Measurements from ENCODE around the gene TCFL5. TPM values are rescaled to one million over a fixed set of nuclear protein-coding genes. Genes with fewer than 3 reads are reported as not detected.

Gene TCFL5
- total RNA-seq, 1 donor from 2014 or later = 7.9 TPM

DNA sequence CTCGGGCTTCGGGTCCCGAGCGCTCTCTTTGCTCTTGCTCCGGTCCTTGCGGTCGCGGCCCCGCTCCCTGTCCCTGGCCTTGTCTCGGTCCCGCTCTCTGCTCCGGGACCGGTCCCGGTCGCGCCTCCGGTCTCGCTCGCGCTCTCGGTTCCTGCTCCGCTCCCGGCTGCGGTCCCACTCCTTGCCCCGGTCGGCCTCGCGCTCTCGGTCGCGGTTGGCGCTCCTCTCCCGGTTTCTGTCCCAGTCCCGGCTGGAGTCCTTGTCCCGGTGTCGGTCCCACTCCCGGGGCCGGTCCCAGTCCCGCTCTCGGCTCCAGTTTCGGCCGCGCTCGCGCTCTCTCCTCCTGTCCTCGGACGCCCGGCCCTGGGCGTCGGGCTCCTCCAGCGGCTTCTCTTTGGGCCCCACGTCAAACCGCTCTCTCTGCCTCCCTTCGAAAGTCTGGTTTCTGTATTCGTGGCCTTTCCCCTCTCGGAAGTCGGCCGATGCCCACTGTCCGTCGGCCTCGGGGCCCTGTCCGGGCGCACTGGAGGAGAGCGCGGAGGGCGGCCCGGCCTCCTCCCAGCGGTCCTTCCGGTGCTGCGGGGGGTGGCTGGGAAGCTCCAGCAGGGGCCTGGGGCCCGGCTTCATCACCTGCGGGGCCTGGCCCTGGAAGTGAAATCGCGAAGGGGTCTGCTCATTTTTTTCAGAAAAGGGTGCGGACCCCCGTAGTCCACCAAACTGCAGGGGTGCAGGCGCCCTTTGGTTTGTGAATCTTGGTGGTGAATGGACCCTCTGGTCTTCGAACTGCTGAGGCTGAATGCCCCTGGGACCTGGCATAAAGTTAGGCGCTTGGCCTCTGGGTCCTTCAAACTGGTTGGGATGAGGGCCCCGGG is 17.9 kb upstream of the TCFL5 start:
- Mint-ChIP-seq H3K4me3 (ENCODE audit: low read depth) (no peak overlapping the region), H3K27ac (no peak overlapping the region), H3K27me3 (no peaks in the 10 kb centered on the region), H3K9me3 (ENCODE audit: low read depth) (no peaks in the 10 kb centered on the region), H3K4me1 (ENCODE audit: low read depth) (peaks cover 3% of the 10 kb centered on the region), H3K36me3 (ENCODE audit: insufficient read depth) (peaks cover 9% of the 10 kb centered on the region)
- TF ChIP-seq, protein P1, sequence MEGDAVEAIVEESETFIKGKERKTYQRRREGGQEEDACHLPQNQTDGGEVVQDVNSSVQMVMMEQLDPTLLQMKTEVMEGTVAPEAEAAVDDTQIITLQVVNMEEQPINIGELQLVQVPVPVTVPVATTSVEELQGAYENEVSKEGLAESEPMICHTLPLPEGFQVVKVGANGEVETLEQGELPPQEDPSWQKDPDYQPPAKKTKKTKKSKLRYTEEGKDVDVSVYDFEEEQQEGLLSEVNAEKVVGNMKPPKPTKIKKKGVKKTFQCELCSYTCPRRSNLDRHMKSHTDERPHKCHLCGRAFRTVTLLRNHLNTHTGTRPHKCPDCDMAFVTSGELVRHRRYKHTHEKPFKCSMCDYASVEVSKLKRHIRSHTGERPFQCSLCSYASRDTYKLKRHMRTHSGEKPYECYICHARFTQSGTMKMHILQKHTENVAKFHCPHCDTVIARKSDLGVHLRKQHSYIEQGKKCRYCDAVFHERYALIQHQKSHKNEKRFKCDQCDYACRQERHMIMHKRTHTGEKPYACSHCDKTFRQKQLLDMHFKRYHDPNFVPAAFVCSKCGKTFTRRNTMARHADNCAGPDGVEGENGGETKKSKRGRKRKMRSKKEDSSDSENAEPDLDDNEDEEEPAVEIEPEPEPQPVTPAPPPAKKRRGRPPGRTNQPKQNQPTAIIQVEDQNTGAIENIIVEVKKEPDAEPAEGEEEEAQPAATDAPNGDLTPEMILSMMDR (IDR thresholded peaks at IDR 0.05; ENCODE audit: unreplicated experiment) = no peak
- no peak for DNase-seq (ENCODE audit: low spot score, unreplicated experiment)

DNA sequence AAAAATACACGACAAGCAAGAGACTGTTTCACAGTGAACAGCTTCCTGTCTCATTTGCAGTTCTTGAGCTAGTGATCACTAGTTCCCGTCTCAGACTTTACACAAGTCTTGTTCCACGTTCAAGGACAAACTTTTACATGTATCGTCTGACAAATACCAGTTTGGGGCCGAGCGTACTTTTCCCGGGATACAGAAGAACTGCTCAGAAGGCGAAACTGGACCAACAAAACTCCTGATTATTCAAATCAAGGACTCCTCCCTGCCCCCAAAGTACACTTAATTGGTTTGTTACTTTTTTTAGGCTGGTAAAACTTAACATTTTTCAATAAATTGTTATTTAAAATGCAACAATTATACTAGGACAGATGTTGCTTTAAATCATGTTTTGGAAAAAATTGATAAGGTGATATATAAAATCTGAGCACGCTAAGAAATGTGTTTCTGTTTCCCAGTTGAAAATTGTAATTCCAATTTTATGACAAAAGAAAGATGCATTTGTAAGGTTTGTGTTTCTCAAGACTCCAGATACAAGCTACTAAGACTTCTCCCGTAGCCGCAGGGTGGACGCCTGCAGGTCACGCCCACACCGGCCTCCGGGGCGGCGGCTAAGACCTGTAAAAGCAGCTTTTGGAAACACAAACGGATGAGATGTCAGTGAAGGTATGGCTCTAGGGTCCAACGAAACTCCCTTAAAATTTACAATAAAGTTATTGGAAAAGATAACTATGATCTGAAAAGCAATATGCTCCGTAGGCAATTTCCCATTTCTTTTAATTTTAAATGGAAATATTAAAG is 16.8 kb upstream of the TCFL5 start:
- no peak overlapping the region for H3K27ac Mint-ChIP-seq
- H3K4me3 Mint-ChIP-seq (ENCODE audit: low read depth) = no peak overlapping the region
- peaks cover 3% of the 10 kb centered on the region for H3K4me1 Mint-ChIP-seq (ENCODE audit: low read depth)
- TF ChIP-seq, protein P1 (IDR thresholded peaks at IDR 0.05; ENCODE audit: unreplicated experiment) = no peak
- H3K36me3 Mint-ChIP-seq (ENCODE audit: insufficient read depth) = peaks cover 9% of the 10 kb centered on the region
- no peaks in the 10 kb centered on the region for H3K9me3 Mint-ChIP-seq (ENCODE audit: low read depth)
- no peaks in the 10 kb centered on the region for H3K27me3 Mint-ChIP-seq
- DNase-seq (ENCODE audit: low spot score, unreplicated experiment) = no peak

DNA sequence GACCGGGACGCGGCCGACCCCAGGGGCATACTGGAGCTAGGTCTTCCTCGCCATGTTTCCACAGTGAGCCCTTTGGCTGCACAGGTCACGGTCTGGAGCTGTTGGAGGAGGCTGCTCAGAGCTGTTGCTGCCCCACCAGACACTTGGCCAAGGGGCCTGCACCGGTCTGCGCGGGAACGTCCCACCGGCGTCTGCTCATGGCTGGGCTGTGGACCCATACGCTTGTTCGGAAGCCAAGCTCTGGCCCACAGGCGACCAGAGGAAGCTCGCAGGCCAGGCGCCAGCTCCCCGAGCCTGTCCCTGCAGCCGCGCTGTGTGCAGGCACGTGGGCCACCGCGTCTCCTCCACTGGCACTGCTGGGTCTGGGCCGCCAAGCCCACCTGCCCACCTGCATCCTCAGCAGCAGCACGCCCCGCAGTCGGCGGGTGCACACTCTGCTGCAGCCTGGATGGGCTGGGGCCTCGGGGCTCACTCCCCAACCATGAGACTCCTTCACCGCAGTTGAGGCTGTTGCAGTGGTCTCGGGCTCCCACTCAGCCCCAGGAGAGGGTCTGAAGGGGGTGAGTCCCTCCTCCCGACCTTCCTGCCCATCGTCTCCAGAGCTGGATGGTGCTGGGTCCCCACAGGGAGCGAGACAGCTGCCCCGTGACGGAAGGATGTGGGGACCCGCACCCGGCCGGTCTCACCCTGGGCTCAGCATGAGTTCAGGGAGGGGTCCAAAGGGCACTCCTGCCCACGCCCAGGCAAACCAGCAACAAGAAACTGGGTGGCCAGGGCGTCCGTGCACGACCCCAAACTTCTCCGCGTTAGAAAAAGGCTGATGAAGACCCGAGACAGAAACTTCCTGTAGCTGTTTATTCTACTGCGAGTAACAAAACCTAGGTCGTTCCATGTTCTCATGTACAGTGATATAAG is 15.5 kb upstream of the TCFL5 start:
- H3K27ac Mint-ChIP-seq = no peak overlapping the region
- peaks cover 3% of the 10 kb centered on the region for H3K4me1 Mint-ChIP-seq (ENCODE audit: low read depth)
- no peak overlapping the region for H3K4me3 Mint-ChIP-seq (ENCODE audit: low read depth)
- TF ChIP-seq, protein P1 (IDR thresholded peaks at IDR 0.05; ENCODE audit: unreplicated experiment) = no peak
- H3K9me3 Mint-ChIP-seq (ENCODE audit: low read depth) = no peaks in the 10 kb centered on the region
- no peak for DNase-seq (ENCODE audit: low spot score, unreplicated experiment)
- H3K36me3 Mint-ChIP-seq (ENCODE audit: insufficient read depth) = peaks cover 9% of the 10 kb centered on the region
- H3K27me3 Mint-ChIP-seq = peaks cover 2% of the 10 kb centered on the region

DNA sequence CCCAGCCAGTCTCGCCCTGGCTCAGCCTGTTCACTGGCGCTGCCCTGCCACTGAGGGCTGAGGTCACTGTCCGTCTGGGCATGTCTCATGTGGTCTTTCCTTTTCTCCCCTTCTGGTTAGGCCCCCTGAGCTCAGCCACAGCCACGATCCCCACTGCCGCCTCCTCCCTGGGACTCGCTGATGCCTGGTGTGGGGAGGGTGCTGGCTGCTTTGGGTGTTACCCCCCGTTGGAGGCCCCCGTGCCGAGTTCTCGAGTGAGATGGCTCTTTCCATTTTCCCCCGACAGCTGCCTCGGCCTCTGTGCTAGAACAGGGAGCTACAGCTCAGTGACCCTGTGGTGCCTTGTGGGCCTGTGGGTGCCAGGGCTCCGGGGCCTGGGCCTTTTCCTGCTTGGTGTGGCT is 14.9 kb upstream of the TCFL5 start:
- DNase-seq (ENCODE audit: low spot score, unreplicated experiment) = no peak
- TF ChIP-seq, protein P1 (IDR thresholded peaks at IDR 0.05; ENCODE audit: unreplicated experiment) = no peak
- no peaks in the 10 kb centered on the region for H3K9me3 Mint-ChIP-seq (ENCODE audit: low read depth)
- no peak overlapping the region for H3K4me3 Mint-ChIP-seq (ENCODE audit: low read depth)
- no peak overlapping the region for H3K27ac Mint-ChIP-seq
- peaks cover 3% of the 10 kb centered on the region for H3K4me1 Mint-ChIP-seq (ENCODE audit: low read depth)
- peaks cover 3% of the 10 kb centered on the region for H3K27me3 Mint-ChIP-seq
- H3K36me3 Mint-ChIP-seq (ENCODE audit: insufficient read depth) = peaks cover 4% of the 10 kb centered on the region

Measured in progenitor cell of endocrine pancreas (in vitro differentiated cells).